Neutrophil (primary cell): Measurements from ENCODE around the gene CD93.

Experiments
- H3K27ac ChIP-seq: fragments of 200-600 bp; sonication (generic); 2 replicates; pipeline ENCODE4 v1.5.1; 2016; ENCODE audit warnings: mild to moderate bottlenecking, moderate library complexity
- H3K27me3 ChIP-seq: fragments of 200-600 bp; sonication (generic); 2 replicates; pipeline ENCODE4 v1.6.0; 2016; ENCODE audit warnings: mild to moderate bottlenecking
- H3K36me3 ChIP-seq: fragments of 200-600 bp; sonication (generic); 2 replicates; pipeline ENCODE4 v1.5.1; 2017
- H3K4me1 ChIP-seq, 2 experiments: fragments of 200-600 bp in 1 of 2; sonication (generic) in 1 of 2; 1 replicate in 1 of 2; 2 replicates in 1 of 2; pipeline versions ENCODE4 v1.5.1 to v1.6.1; 2013 to 2016; ENCODE audit warnings: low read depth in 1 of 2, low read length in 1 of 2, mild to moderate bottlenecking in 1 of 2, moderate library complexity in 1 of 2; ENCODE audit not compliant: control insufficient read depth in 1 of 2, insufficient read depth in 1 of 2
- H3K4me3 ChIP-seq, 2 experiments: fragments of 200-600 bp in 1 of 2; sonication (generic) in 1 of 2; 1 replicate in 1 of 2; 2 replicates in 1 of 2; pipeline ENCODE4 v1.5.1; 2013 to 2016; ENCODE audit warnings: low read depth in 1 of 2, low read length in 1 of 2, mild to moderate bottlenecking in 1 of 2, moderate library complexity in 1 of 2
- H3K9me3 ChIP-seq: fragments of 200-600 bp; sonication (generic); 2 replicates; pipeline ENCODE4 v1.5.1; 2016
- CTCF ChIP-seq: fragments of 200-600 bp; sonication (generic); IDR thresholded peaks from 2 replicates; pipeline ENCODE4 v1.5.1; 2016; ENCODE audit warnings: antibody characterized with exemption

The CD93 gene

GRCh38 chr20:23072892-23073586 is 13.1 kb downstream of the CD93 start:
- Histone ChIP-seq H3K27me3 (no peaks in the 10 kb centered on the region), H3K36me3 (peaks cover 24% of the 10 kb centered on the region), H3K27ac (no peak overlapping the region), H3K4me3 (no peak overlapping the region), H3K4me1 (no peaks in the 10 kb centered on the region), H3K9me3 (no peaks in the 10 kb centered on the region)
- TF ChIP-seq CTCF = no peak

- H3K27me3 ChIP-seq = no peaks in the 10 kb centered on the region
- no peaks in the 10 kb centered on the region for H3K9me3 ChIP-seq
- no peak overlapping the region for H3K27ac ChIP-seq
- no peaks in the 10 kb centered on the region for H3K4me1 ChIP-seq
- TF ChIP-seq CTCF = no peak
- H3K36me3 ChIP-seq = peaks cover 23% of the 10 kb centered on the region
- no peak overlapping the region for H3K4me3 ChIP-seq
These were observed 14.1 kb downstream of the CD93 start for GRCh38 chr20:23071996-23072395.

GRCh38 chr20:23071398-23071797 is 14.7 kb downstream of the CD93 start:
- peaks cover 23% of the 10 kb centered on the region for H3K36me3 ChIP-seq
- TF ChIP-seq CTCF = no peak
- no peaks in the 10 kb centered on the region for H3K9me3 ChIP-seq
- no peak overlapping the region for H3K4me3 ChIP-seq
- H3K27ac ChIP-seq = no peak overlapping the region
- H3K27me3 ChIP-seq = no peaks in the 10 kb centered on the region
- no peaks in the 10 kb centered on the region for H3K4me1 ChIP-seq

GRCh38 chr20:23069108-23069507 is 17.0 kb downstream of the CD93 start:
- Histone ChIP-seq H3K4me3 (no peak overlapping the region), H3K9me3 (no peaks in the 10 kb centered on the region), H3K27ac (no peak overlapping the region), H3K36me3 (peaks cover 13% of the 10 kb centered on the region), H3K4me1 (no peaks in the 10 kb centered on the region), H3K27me3 (no peaks in the 10 kb centered on the region)
- TF ChIP-seq CTCF = no peak

- H3K4me3 ChIP-seq = no peak overlapping the region
- no peak for TF ChIP-seq CTCF
- H3K27ac ChIP-seq = no peak overlapping the region
- H3K4me1 ChIP-seq = no peaks in the 10 kb centered on the region
- H3K9me3 ChIP-seq = no peaks in the 10 kb centered on the region
- no peaks in the 10 kb centered on the region for H3K27me3 ChIP-seq
- peaks cover 11% of the 10 kb centered on the region for H3K36me3 ChIP-seq
These were observed 17.8 kb downstream of the CD93 start for GRCh38 chr20:23068283-23068682.

- no peak for TF ChIP-seq CTCF
These were observed 19.4 kb downstream of the CD93 start for GRCh38 chr20:23066772-23067171.

More at GRCh38 chr20:23066772-23067171, 19.4 kb downstream of the CD93 start:
- H3K4me3 ChIP-seq = no peak overlapping the region
- H3K27me3 ChIP-seq = no peaks in the 10 kb centered on the region
- no peak overlapping the region for H3K27ac ChIP-seq
- no peaks in the 10 kb centered on the region for H3K9me3 ChIP-seq
- no peaks in the 10 kb centered on the region for H3K4me1 ChIP-seq
- H3K36me3 ChIP-seq = no peaks in the 10 kb centered on the region
